Right ventricle myocardium inferior (tissue), 1 donor: ENCODE data around the gene ACADSB. TPM values are rescaled to one million over a fixed set of nuclear protein-coding genes. Genes with fewer than 3 reads are reported as not detected.

ENCODE experiments used
- ATAC-seq: fragments of 200-7000 bp; cut with Tn5 transposase; one replicate; pipeline ENCODE4 v1.9.1; 2020; ENCODE audit warnings: mild to moderate bottlenecking, moderate library complexity
- DNase-seq: peaks from one replicate; pipeline ENCODE4 v3.0.0; 2021; ENCODE audit errors: missing footprints
- intact Hi-C: fragments of 100-400 bp; cut with DNase I; formaldehyde crosslinking; loops from one replicate; pipeline ENCODE4 v1.11.0; 2022
- long read RNA-seq: library from polyadenylated mRNA; unstranded; transcript quantifications from one replicate; pipeline ENCODE4 v2.0.0, GENCODE V29; 2021
- total RNA-seq: library from RNA; stranded (reverse); fragmentation: NEBNext Ultra II Directional; extraction: Animal tissue kit (Norgen Biotek cat#: 25700); gene quantifications from one replicate; pipeline ENCODE4 v1.2.1, GENCODE V29; 2021
- donor health status: DM: no; HTN: yes; CAD: no; lungs with severe emphysema.

Gene ACADSB
- total RNA-seq = 72.9 TPM
- long read RNA-seq, full-length matches to known transcripts = 6 of 11 reads
- long read RNA-seq, partial matches to known transcripts = 0 of 11 reads
- long read RNA-seq, other reads (novel, unspliced or antisense) = 5 of 11 reads

GRCh38 chr10:123008355-123009104 lies at the start of gene ACADSB, which contains the start of gene IKZF5:
Gene ACADSB, plus strand, starts transcription at chr10:123009006. Its CDS starts 24 bp downstream, at chr10:123009030.
Gene IKZF5, minus strand, starts transcription at chr10:123008795. Its CDS starts 10,170 bp downstream, at chr10:122998625.
- peak; percentile 99 for ATAC-seq
- peak; percentile 97 for DNase-seq
- intact Hi-C loops = loop anchor here (1.0 to 5.0 kb wide), 2 partner anchors 28 to 56 kb away; partner anchors contain the start of genes C10orf88 and PSTK

GRCh38 chr10:122962405-122962804 lies 46.4 kb upstream of the ACADSB start:
- intact Hi-C loops = no loop called here
- no peak for DNase-seq
- ATAC-seq = no peak

GRCh38 chr10:122966879-122967278 lies 41.9 kb upstream of the ACADSB start:
- no peak for ATAC-seq
- DNase-seq = no peak
- intact Hi-C loops = no loop called here

GRCh38 chr10:122968698-122969097 lies 40.1 kb upstream of the ACADSB start:
- DNase-seq (no peak), ATAC-seq (no peak)
- intact Hi-C loops = no loop called here

- DNase-seq (no peak), ATAC-seq (no peak)
- intact Hi-C loops = no loop called here
Measured at GRCh38 chr10:122974023-122974422, 34.8 kb upstream of the ACADSB start.

- intact Hi-C loops = no loop called here
- no peak for ATAC-seq
Measured at GRCh38 chr10:122974543-122975064, 34.2 kb upstream of the ACADSB start.

GRCh38 chr10:122980209-122981065 lies 28.4 kb upstream of the ACADSB start, which contains the start of gene PSTK:
Gene PSTK, plus strand, starts transcription at chr10:122980401. Its CDS starts 79 bp downstream, at chr10:122980480.
- DNase-seq = peak; percentile 97
- peak; percentile 99 for ATAC-seq
- intact Hi-C loops = loop anchor here (1.0 kb wide), 2 partner anchors 26 to 28 kb away; partner anchors contain the start of genes C10orf88 and IKZF5

More at GRCh38 chr10:122974543-122975064, 34.2 kb upstream of the ACADSB start:
- DNase-seq = no peak

GRCh38 chr10:122981066-122981464 lies 27.7 kb upstream of the ACADSB start:
- intact Hi-C loops = no loop called here
- DNase-seq = no peak

GRCh38 chr10:122983898-122984297 lies 24.9 kb upstream of the ACADSB start:
- intact Hi-C loops = no loop called here
- ATAC-seq (no peak), DNase-seq (no peak)

More at GRCh38 chr10:122981066-122981464, 27.7 kb upstream of the ACADSB start:
- no peak for ATAC-seq

- intact Hi-C loops = no loop called here
- no peak for ATAC-seq
- no peak for DNase-seq
Measured at GRCh38 chr10:122984708-122985107, 24.1 kb upstream of the ACADSB start.

GRCh38 chr10:122986335-122986734 lies 22.5 kb upstream of the ACADSB start:
- no peak for ATAC-seq
- DNase-seq = no peak
- intact Hi-C loops = no loop called here

GRCh38 chr10:122988501-122988900 lies 20.3 kb upstream of the ACADSB start:
- intact Hi-C loops = no loop called here
- no peak for DNase-seq

GRCh38 chr10:122990278-122990677 lies 18.5 kb upstream of the ACADSB start:
- intact Hi-C loops = no loop called here
- DNase-seq = no peak
- no peak for ATAC-seq

More at GRCh38 chr10:122988501-122988900, 20.3 kb upstream of the ACADSB start:
- no peak for ATAC-seq

GRCh38 chr10:122992031-122992585 lies 16.7 kb upstream of the ACADSB start:
- intact Hi-C loops = no loop called here
- ATAC-seq (no peak), DNase-seq (no peak)

GRCh38 chr10:122993797-122994336 lies 14.9 kb upstream of the ACADSB start:
- ATAC-seq = no peak
- no peak for DNase-seq
- intact Hi-C loops = no loop called here

GRCh38 chr10:122995936-122996335 lies 12.9 kb upstream of the ACADSB start:
- DNase-seq = no peak
- intact Hi-C loops = no loop called here
- ATAC-seq = no peak

- ATAC-seq = no peak
- intact Hi-C loops = no loop called here
- DNase-seq = no peak
Measured at GRCh38 chr10:122997864-122998263, 10.9 kb upstream of the ACADSB start.

GRCh38 chr10:122998360-122998917 lies 10.4 kb upstream of the ACADSB start:
- DNase-seq = no peak
- ATAC-seq = no peak
- intact Hi-C loops = no loop called here
